GM18867 (cell line): ENCODE results near the gene ASAP3.

Source experiments
- ATAC-seq: cut with Tn5 transposase; IDR thresholded peaks from one replicate; pipeline ENCODE4 v1.9.1; 2021; ENCODE audit warnings: mild to moderate bottlenecking, moderate library complexity; ENCODE audit not compliant: unreplicated experiment

The ASAP3 gene

GRCh38 chr1:23450894-23451293 lies 33.1 kb downstream of the ASAP3 start:
- no peak for ATAC-seq

GRCh38 chr1:23449958-23450357 lies 34.0 kb downstream of the ASAP3 start:
- no peak for ATAC-seq

GRCh38 chr1:23449306-23449705 lies 34.7 kb downstream of the ASAP3 start:
- no peak for ATAC-seq

GRCh38 chr1:23448846-23449245 lies 35.1 kb downstream of the ASAP3 start:
- no peak for ATAC-seq

- ATAC-seq: no peak
These were observed 37.2 kb downstream of the ASAP3 start for GRCh38 chr1:23446661-23447310.

GRCh38 chr1:23444596-23445390 lies 39.2 kb downstream of the ASAP3 start:
- no peak for ATAC-seq

- ATAC-seq: no peak
These were observed 39.9 kb downstream of the ASAP3 start for GRCh38 chr1:23444104-23444533.

GRCh38 chr1:23442751-23443150 lies 41.2 kb downstream of the ASAP3 start:
- ATAC-seq: no peak

GRCh38 chr1:23441446-23442148 lies 42.4 kb downstream of the ASAP3 start:
- no peak for ATAC-seq

GRCh38 chr1:23438545-23438944 lies 45.4 kb downstream of the ASAP3 start:
- no peak for ATAC-seq

- no peak for ATAC-seq
These were observed 46.7 kb downstream of the ASAP3 start for GRCh38 chr1:23437355-23437664.

GRCh38 chr1:23436520-23437354 lies 47.2 kb downstream of the ASAP3 start:
- ATAC-seq: no peak

GRCh38 chr1:23434260-23434775 lies 49.7 kb downstream of the ASAP3 start:
- no peak for ATAC-seq

- ATAC-seq: no peak
These were observed 50.9 kb downstream of the ASAP3 start for GRCh38 chr1:23433122-23433521.

- ATAC-seq: no peak
These were observed 52.5 kb downstream of the ASAP3 start for GRCh38 chr1:23431431-23431830.

GRCh38 chr1:23430803-23431202 lies 53.2 kb downstream of the ASAP3 start:
- no peak for ATAC-seq

GRCh38 chr1:23428136-23428905 lies 55.7 kb downstream of the ASAP3 start:
- no peak for ATAC-seq

GRCh38 chr1:23427550-23427949 lies 56.4 kb downstream of the ASAP3 start:
- no peak for ATAC-seq

- ATAC-seq: no peak
These were observed 57.2 kb downstream of the ASAP3 start for GRCh38 chr1:23426828-23427227.

GRCh38 chr1:23425193-23425494 lies 58.8 kb downstream of the ASAP3 start:
- ATAC-seq: no peak
